GM20431 (cell line): ENCODE data around the gene KRT34.
"Not testable (repeated sequence)": the region's sequence is repeated elsewhere in the genome, so short reads cannot be mapped to it uniquely, and the experiment has no call there.

Source experiments
- in situ Hi-C: fragments of 300-500 bp; cut with MseI, MboI; formaldehyde crosslinking; loops from one replicate; pipeline ENCODE4 v1.15.0; 2020; ENCODE audit warnings: low sequenced_read_pairs; ENCODE audit not compliant: unreplicated experiment

The KRT34 gene

GRCh38 chr17:41381943-41382342 lies at the start of gene KRT34:
KRT34 (minus strand) TSS chr17:41382306; CDS start chr17:41382246, 60 bp downstream.
- in situ Hi-C loops = not testable (repeated sequence)

- in situ Hi-C loops = not testable (repeated sequence)
Measured at GRCh38 chr17:41430376-41430775, 48.3 kb upstream of the KRT34 start.

GRCh38 chr17:41429667-41430066 lies 47.6 kb upstream of the KRT34 start:
- in situ Hi-C loops = no loop called here

- in situ Hi-C loops = no loop called here
Measured at GRCh38 chr17:41428591-41429291, 46.6 kb upstream of the KRT34 start.

- in situ Hi-C loops = no loop called here
Measured at GRCh38 chr17:41424111-41424635, 42.1 kb upstream of the KRT34 start, which contains the start of gene KRT37. KRT37 (minus strand) TSS chr17:41424585; CDS start chr17:41424523, 62 bp downstream.

GRCh38 chr17:41422586-41422985 lies 40.5 kb upstream of the KRT34 start:
- in situ Hi-C loops = not testable (repeated sequence)

GRCh38 chr17:41421617-41422016 lies 39.5 kb upstream of the KRT34 start:
- in situ Hi-C loops = no loop called here

GRCh38 chr17:41421116-41421515 lies 39.0 kb upstream of the KRT34 start:
- in situ Hi-C loops = no loop called here

GRCh38 chr17:41420134-41420533 lies 38.0 kb upstream of the KRT34 start:
- in situ Hi-C loops = no loop called here

GRCh38 chr17:41419716-41420115 lies 37.6 kb upstream of the KRT34 start:
- in situ Hi-C loops = no loop called here

- in situ Hi-C loops = no loop called here
Measured at GRCh38 chr17:41418116-41418860, 36.2 kb upstream of the KRT34 start.

GRCh38 chr17:41417576-41418015 lies 35.5 kb upstream of the KRT34 start:
- in situ Hi-C loops = no loop called here

- in situ Hi-C loops = no loop called here
Measured at GRCh38 chr17:41417127-41417526, 35.0 kb upstream of the KRT34 start.

- in situ Hi-C loops = no loop called here
Measured at GRCh38 chr17:41416479-41416878, 34.4 kb upstream of the KRT34 start.

GRCh38 chr17:41415833-41416335 lies 33.8 kb upstream of the KRT34 start:
- in situ Hi-C loops = no loop called here

- in situ Hi-C loops = no loop called here
Measured at GRCh38 chr17:41415411-41415810, 33.3 kb upstream of the KRT34 start.

GRCh38 chr17:41413982-41414381 lies 31.9 kb upstream of the KRT34 start:
- in situ Hi-C loops = no loop called here

GRCh38 chr17:41413353-41413957 lies 31.3 kb upstream of the KRT34 start:
- in situ Hi-C loops = no loop called here

- in situ Hi-C loops = no loop called here
Measured at GRCh38 chr17:41411072-41411840, 29.1 kb upstream of the KRT34 start.

GRCh38 chr17:41407226-41407625 lies 25.1 kb upstream of the KRT34 start:
- in situ Hi-C loops = no loop called here
